Measurements from ENCODE around the gene LGI2.

LGI2 gene

DNA sequence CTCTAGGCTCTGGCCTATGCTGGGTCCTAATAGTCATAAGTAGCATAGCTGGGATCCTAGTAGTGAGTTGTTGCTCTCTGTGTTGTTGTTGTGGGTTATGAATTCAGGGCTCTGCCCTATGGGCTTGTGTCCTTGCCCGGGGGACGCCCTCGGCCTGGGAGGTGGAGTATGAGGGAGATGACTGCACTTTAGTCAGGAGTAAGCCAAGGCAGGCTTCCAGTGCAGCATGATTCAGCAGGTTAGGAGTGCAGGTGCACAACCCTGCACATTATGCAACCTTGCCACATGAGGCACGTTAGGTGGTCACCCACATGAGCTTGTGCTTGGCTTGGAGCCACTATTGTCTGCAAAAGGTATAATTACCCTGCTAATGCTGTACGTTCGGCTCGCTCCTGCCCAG is 59.6 kb downstream of the LGI2 start:
- Histone ChIP-seq H3K36me3 (ENCODE audit: insufficient read depth, low read depth, low read length) (no peaks in the 10 kb centered on the region), H3K4me1 (ENCODE audit: insufficient read depth, low read length) (no peaks in the 10 kb centered on the region), H3K4me3 (ENCODE audit: low read length) (no peak overlapping the region), H3K9ac (ENCODE audit: low read depth, low read length) (no peak overlapping the region), H3K27ac (ENCODE audit: low read length) (no peak overlapping the region), H3K27me3 (ENCODE audit: insufficient read depth, low read length) (no peaks in the 10 kb centered on the region), H3K9me3 (ENCODE audit: insufficient read depth, low read depth, low read length) (peaks cover 13% of the 10 kb centered on the region)

DNA sequence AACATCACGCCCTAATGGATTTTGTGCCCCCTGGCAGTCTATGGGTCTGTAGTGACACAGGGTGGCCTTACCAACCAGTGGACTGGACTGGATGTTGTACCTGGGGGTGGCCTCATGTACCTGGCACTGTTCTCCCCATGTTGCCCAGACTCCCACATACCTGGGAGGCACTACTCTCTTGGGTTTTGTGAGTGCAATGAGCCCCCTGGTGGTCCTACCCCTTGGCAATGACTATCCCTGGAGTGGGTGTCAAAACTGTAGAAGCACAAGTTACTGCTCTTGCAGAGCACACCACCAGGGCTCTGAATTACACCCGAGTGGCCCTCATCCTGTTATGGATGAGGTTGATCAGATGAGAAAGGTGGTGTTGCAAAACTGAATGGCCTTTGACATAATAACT is 60.1 kb downstream of the LGI2 start:
- Histone ChIP-seq H3K9ac (ENCODE audit: low read depth, low read length) (no peak overlapping the region), H3K9me3 (ENCODE audit: insufficient read depth, low read depth, low read length) (peaks cover 19% of the 10 kb centered on the region), H3K27ac (ENCODE audit: low read length) (no peak overlapping the region)

DNA sequence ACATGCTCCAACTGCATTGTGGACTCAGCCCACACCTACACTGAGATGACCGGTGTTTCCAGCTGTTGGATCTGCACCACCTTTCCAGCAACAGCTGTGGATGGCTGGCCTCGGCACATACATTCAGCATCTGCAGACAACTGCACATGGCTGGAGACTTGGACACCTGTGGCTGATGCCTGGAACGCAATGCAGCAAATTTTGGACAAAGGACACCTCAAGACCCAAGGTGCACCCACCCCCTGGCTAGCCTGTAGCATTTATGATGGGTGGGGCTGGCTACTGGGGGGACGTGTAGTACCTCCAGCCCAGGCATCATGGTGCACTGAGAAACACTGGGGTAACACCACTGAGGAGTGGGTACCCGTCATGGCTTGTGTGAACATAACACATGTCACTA is 60.6 kb downstream of the LGI2 start:
- Histone ChIP-seq H3K9ac (ENCODE audit: low read depth, low read length) (no peak overlapping the region), H3K4me3 (ENCODE audit: low read length) (no peak overlapping the region), H3K27me3 (ENCODE audit: insufficient read depth, low read length) (no peaks in the 10 kb centered on the region), H3K36me3 (ENCODE audit: insufficient read depth, low read depth, low read length) (no peaks in the 10 kb centered on the region), H3K27ac (ENCODE audit: low read length) (no peak overlapping the region), H3K9me3 (ENCODE audit: insufficient read depth, low read depth, low read length) (peaks cover 23% of the 10 kb centered on the region), H3K4me1 (ENCODE audit: insufficient read depth, low read length) (no peaks in the 10 kb centered on the region)

More for the DNA sequence above, 60.1 kb downstream of the LGI2 start:
- H3K27me3 ChIP-seq (ENCODE audit: insufficient read depth, low read length) = no peaks in the 10 kb centered on the region
- H3K4me3 ChIP-seq (ENCODE audit: low read length) = no peak overlapping the region
- H3K4me1 ChIP-seq (ENCODE audit: insufficient read depth, low read length) = no peaks in the 10 kb centered on the region
- no peaks in the 10 kb centered on the region for H3K36me3 ChIP-seq (ENCODE audit: insufficient read depth, low read depth, low read length)

DNA sequence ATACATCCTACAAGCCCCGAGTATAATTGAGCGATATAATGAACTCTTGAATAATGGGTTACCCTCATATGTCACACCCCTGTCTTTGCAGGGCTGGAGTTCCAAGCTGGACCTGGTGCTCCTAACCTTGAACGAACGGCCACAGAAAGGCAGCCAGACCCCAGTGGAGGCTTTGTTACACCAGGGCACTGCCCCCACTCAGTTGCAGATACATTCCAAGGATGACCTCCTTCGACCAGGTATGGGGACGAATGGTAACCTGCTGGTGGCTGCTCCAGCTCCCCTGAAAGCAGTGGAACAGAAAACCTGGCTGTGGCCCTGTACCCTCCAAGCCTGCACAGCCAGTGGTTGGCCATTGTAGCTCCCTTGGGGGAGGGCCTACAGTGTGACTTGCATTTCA is 61.3 kb downstream of the LGI2 start:
- no peak overlapping the region for H3K27ac ChIP-seq (ENCODE audit: low read length)
- H3K9me3 ChIP-seq (ENCODE audit: insufficient read depth, low read depth, low read length) = peaks cover 30% of the 10 kb centered on the region
- no peaks in the 10 kb centered on the region for H3K36me3 ChIP-seq (ENCODE audit: insufficient read depth, low read depth, low read length)
- no peak overlapping the region for H3K9ac ChIP-seq (ENCODE audit: low read depth, low read length)
- H3K4me1 ChIP-seq (ENCODE audit: insufficient read depth, low read length) = no peaks in the 10 kb centered on the region
- no peaks in the 10 kb centered on the region for H3K27me3 ChIP-seq (ENCODE audit: insufficient read depth, low read length)
- H3K4me3 ChIP-seq (ENCODE audit: low read length) = no peak overlapping the region

DNA sequence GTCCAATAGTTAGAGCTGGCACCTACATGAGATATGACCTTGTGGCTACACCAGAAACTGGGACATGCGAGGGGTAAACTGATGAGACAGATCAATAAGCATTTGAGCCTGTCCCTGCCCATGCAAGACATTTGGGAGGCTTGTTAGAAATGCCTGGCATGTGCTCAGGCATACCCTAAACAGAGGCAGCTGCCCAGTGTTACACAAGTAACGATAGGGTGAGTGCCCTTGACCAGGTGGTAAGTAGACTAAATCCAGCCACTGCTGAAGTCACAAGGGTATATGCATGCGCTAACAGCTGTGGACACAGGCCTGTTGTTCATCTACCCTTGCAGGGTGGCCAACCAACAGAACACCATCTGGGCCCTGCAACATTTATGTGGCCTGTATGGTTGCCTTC is 61.8 kb downstream of the LGI2 start:
- Histone ChIP-seq H3K27me3 (ENCODE audit: insufficient read depth, low read length) (no peaks in the 10 kb centered on the region), H3K4me3 (ENCODE audit: low read length) (no peak overlapping the region), H3K9me3 (ENCODE audit: insufficient read depth, low read depth, low read length) (peaks cover 35% of the 10 kb centered on the region), H3K36me3 (ENCODE audit: insufficient read depth, low read depth, low read length) (no peaks in the 10 kb centered on the region), H3K9ac (ENCODE audit: low read depth, low read length) (no peak overlapping the region), H3K4me1 (ENCODE audit: insufficient read depth, low read length) (no peaks in the 10 kb centered on the region), H3K27ac (ENCODE audit: low read length) (no peak overlapping the region)

DNA sequence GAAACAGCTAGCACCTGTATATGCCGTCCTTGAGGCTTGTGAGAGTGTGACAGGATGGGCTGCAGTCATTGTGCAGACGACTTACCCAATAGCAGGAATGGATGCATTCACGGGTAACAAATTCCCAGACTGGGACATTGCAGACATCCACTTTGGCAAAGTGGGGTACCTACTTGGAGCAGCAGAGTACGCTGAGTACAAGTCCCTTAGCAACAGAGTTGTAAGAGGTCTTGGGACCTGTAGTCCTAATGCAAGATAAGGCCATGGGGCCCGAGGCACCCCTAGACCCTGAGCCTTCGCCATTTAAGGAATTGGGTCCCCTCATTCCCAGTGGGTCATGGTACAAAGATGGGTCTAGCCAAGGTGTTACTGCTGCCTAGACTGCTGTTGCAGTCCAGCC is 62.5 kb downstream of the LGI2 start:
- H3K27me3 ChIP-seq (ENCODE audit: insufficient read depth, low read length) = no peaks in the 10 kb centered on the region
- H3K9ac ChIP-seq (ENCODE audit: low read depth, low read length) = no peak overlapping the region
- no peaks in the 10 kb centered on the region for H3K36me3 ChIP-seq (ENCODE audit: insufficient read depth, low read depth, low read length)
- no peak overlapping the region for H3K27ac ChIP-seq (ENCODE audit: low read length)
- H3K9me3 ChIP-seq (ENCODE audit: insufficient read depth, low read depth, low read length) = peaks cover 36% of the 10 kb centered on the region
- no peaks in the 10 kb centered on the region for H3K4me1 ChIP-seq (ENCODE audit: insufficient read depth, low read length)
- no peak overlapping the region for H3K4me3 ChIP-seq (ENCODE audit: low read length)

DNA sequence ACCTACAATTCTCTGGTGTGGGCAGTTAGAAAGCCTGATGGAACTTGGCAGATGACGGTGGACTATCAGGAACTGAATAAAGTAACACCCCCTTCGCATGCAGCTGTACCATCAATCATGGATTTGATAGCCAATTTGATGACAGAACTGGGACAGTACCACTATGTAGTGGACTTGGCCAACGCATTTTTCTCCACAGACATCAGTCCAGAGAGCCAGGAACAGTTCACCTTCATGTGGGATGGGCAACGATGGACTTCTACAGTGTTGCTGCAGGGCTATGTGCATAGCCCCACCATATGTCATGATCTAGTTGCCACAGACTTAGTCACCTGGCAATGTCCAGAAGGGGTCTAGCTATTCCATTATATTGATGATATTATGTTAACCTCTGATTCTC is 63.4 kb downstream of the LGI2 start:
- H3K36me3 ChIP-seq (ENCODE audit: insufficient read depth, low read depth, low read length) = no peaks in the 10 kb centered on the region
- H3K9ac ChIP-seq (ENCODE audit: low read depth, low read length) = no peak overlapping the region
- H3K4me3 ChIP-seq (ENCODE audit: low read length) = no peak overlapping the region
- no peaks in the 10 kb centered on the region for H3K4me1 ChIP-seq (ENCODE audit: insufficient read depth, low read length)
- peaks cover 36% of the 10 kb centered on the region for H3K9me3 ChIP-seq (ENCODE audit: insufficient read depth, low read depth, low read length)
- no peak overlapping the region for H3K27ac ChIP-seq (ENCODE audit: low read length)
- no peaks in the 10 kb centered on the region for H3K27me3 ChIP-seq (ENCODE audit: insufficient read depth, low read length)

DNA sequence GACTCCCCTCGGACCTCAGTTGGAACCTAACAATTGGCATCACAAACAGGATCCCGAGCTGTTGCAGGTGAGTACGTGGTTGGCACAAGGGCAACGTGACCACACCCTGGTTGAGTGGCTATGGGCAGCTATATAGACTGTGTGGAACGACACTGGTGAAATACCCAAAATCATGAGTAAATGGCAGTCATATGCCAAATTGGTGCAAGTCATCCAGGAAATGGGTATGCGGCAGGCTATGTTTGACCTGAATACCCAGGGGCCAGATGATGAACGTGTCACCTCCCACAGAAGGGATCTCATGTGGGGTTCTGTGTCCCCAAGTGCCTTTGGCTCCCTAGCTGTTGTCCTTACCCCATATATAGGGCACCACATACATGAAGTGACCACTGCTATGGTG is 64.7 kb downstream of the LGI2 start:
- Histone ChIP-seq H3K9ac (ENCODE audit: low read depth, low read length) (no peak overlapping the region), H3K27me3 (ENCODE audit: insufficient read depth, low read length) (no peaks in the 10 kb centered on the region), H3K9me3 (ENCODE audit: insufficient read depth, low read depth, low read length) (peaks cover 36% of the 10 kb centered on the region), H3K36me3 (ENCODE audit: insufficient read depth, low read depth, low read length) (no peaks in the 10 kb centered on the region), H3K27ac (ENCODE audit: low read length) (no peak overlapping the region), H3K4me1 (ENCODE audit: insufficient read depth, low read length) (no peaks in the 10 kb centered on the region), H3K4me3 (ENCODE audit: low read length) (no peak overlapping the region)

DNA sequence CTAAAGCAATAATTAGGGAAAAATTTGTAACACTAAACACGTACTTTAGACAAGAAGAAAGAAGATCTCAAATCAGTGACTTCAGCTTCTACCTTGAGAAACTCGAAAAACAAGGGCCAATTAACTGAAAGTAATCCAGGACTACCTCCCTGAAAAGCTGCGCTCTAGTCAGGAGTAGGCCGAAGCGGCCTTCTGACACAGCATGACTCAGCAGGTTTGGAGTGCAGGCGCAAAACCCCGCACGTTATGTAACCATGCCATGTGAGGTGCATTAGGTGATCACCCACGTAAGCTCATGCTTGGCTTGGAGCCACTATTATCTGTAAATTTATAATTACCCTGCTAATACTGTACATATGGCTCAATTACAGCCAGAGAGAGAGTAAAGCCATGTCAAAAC is 65.1 kb downstream of the LGI2 start:
- Histone ChIP-seq H3K27ac (ENCODE audit: low read length) (no peak overlapping the region), H3K9ac (ENCODE audit: low read depth, low read length) (no peak overlapping the region), H3K4me3 (ENCODE audit: low read length) (no peak overlapping the region), H3K4me1 (ENCODE audit: insufficient read depth, low read length) (no peaks in the 10 kb centered on the region), H3K27me3 (ENCODE audit: insufficient read depth, low read length) (no peaks in the 10 kb centered on the region), H3K9me3 (ENCODE audit: insufficient read depth, low read depth, low read length) (peaks cover 36% of the 10 kb centered on the region), H3K36me3 (ENCODE audit: insufficient read depth, low read depth, low read length) (no peaks in the 10 kb centered on the region)

DNA sequence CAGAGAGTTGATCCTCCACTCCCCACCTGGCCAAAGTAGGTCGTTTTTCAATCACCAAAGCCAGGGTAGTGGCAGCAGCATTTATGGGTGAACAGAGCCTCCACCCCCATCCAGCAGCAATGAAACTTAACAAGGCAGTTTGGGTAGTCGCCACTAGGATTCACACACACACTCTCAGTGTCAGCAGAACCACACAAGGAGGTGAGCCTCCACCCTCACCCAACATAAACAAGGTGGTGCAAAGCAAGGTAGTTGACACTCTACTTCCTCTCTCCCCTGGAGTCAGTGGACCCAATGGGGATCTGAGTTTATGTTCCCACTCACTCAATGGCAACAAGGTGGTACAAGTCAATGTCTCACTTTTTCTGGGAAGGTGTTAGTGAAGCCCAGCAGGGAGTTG is 67.5 kb downstream of the LGI2 start:
- H3K27me3 ChIP-seq (ENCODE audit: insufficient read depth, low read length) = no peaks in the 10 kb centered on the region
- H3K27ac ChIP-seq (ENCODE audit: low read length) = no peak overlapping the region
- peaks cover 36% of the 10 kb centered on the region for H3K9me3 ChIP-seq (ENCODE audit: insufficient read depth, low read depth, low read length)
- no peaks in the 10 kb centered on the region for H3K4me1 ChIP-seq (ENCODE audit: insufficient read depth, low read length)
- H3K36me3 ChIP-seq (ENCODE audit: insufficient read depth, low read depth, low read length) = no peaks in the 10 kb centered on the region
- H3K4me3 ChIP-seq (ENCODE audit: low read length) = no peak overlapping the region
- no peak overlapping the region for H3K9ac ChIP-seq (ENCODE audit: low read depth, low read length)

DNA sequence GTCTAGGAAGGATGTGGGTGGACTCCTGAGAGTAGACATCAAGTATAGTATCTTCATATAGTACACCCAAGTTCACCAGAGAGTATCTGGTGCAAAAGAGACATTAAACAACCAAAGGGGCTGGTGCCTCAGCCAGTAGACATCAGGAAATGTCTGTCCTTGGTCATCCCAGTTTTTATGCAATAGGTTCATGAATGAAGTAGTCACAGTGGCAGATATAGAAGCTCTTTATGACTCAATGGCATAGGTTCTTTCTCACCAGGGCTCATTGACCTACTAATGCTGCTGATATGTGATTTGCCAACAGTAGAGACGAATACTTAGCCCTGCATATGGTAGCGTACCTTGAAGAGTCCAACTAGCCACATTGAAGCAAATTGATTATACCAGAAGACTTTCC is 72.9 kb downstream of the LGI2 start:
- Histone ChIP-seq H3K4me1 (ENCODE audit: insufficient read depth, low read length) (0 out of 2 replicates have a peak, but pooled peaks cover 2% of the 10 kb centered on the region), H3K9ac (ENCODE audit: low read depth, low read length) (no peak overlapping the region), H3K9me3 (ENCODE audit: insufficient read depth, low read depth, low read length) (peaks cover 3% of the 10 kb centered on the region; the same call in 1 of the 2 replicates), H3K27me3 (ENCODE audit: insufficient read depth, low read length) (no peaks in the 10 kb centered on the region), H3K36me3 (ENCODE audit: insufficient read depth, low read depth, low read length) (no peaks in the 10 kb centered on the region), H3K27ac (ENCODE audit: low read length) (no peak overlapping the region), H3K4me3 (ENCODE audit: low read length) (no peak overlapping the region)

DNA sequence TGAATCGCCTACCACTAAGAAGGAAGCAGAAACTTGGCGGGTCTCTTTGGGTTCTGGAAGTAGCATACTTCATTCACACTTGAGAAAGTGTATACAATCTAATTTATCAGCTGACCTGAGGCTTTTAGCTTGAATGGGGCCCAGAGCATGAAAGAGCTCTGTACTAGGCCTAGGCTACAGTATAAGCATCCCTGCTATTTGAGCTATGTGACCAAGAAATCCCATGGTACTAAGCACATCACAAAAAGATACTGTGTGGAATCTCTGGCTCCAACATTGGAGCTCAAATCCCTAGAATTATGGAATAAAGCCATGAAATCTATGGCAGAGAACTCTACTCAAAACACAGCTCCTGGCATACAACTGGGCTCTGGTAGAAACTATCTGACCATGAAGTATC is 74.0 kb downstream of the LGI2 start:
- Histone ChIP-seq H3K4me3 (ENCODE audit: low read length) (no peak overlapping the region), H3K9ac (ENCODE audit: low read depth, low read length) (no peak overlapping the region), H3K4me1 (ENCODE audit: insufficient read depth, low read length) (0 out of 2 replicates have a peak, but pooled peaks cover 2% of the 10 kb centered on the region), H3K9me3 (ENCODE audit: insufficient read depth, low read depth, low read length) (peaks cover 3% of the 10 kb centered on the region; the same call in 1 of the 2 replicates), H3K27ac (ENCODE audit: low read length) (no peak overlapping the region), H3K36me3 (ENCODE audit: insufficient read depth, low read depth, low read length) (no peaks in the 10 kb centered on the region), H3K27me3 (ENCODE audit: insufficient read depth, low read length) (no peaks in the 10 kb centered on the region)

DNA sequence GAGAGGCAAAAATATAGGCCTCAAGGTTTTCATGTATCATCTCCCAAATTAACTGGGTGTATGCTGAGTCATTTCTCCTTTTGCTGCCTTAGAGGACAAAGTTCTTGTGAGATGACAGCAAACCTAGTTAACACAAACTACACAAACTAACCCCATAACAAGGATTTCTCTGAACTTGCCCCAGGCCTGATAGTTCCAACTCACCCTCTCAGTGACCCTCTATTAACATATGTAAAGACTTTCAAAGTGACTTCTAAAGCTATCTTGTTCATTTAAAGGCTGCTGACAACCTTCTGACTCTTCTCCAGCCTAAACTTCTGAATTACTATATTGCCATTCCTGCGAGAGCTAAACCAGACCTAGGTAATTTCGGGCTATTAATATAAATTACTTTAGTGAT is 74.7 kb downstream of the LGI2 start:
- Histone ChIP-seq H3K36me3 (ENCODE audit: insufficient read depth, low read depth, low read length) (no peaks in the 10 kb centered on the region), H3K27ac (ENCODE audit: low read length) (no peak overlapping the region), H3K4me3 (ENCODE audit: low read length) (no peak overlapping the region), H3K27me3 (ENCODE audit: insufficient read depth, low read length) (no peaks in the 10 kb centered on the region), H3K9ac (ENCODE audit: low read depth, low read length) (no peak overlapping the region), H3K4me1 (ENCODE audit: insufficient read depth, low read length) (0 out of 2 replicates have a peak, but pooled peaks cover 2% of the 10 kb centered on the region), H3K9me3 (ENCODE audit: insufficient read depth, low read depth, low read length) (peaks cover 3% of the 10 kb centered on the region; the same call in 1 of the 2 replicates)
